Esophagus squamous epithelium (tissue), 4 donors: ENCODE measurements around the gene TSPYL1.

ENCODE experiments used
- CTCF ChIP-seq, 6 experiments: fragments of 450-650 bp in 4 of 6; fragments of 200-600 bp in 2 of 6; sonication (generic) in 2 of 6; IDR thresholded peaks; one replicate each; pipeline ENCODE4 v1.5.1; 2016 to 2019; ENCODE audit warnings: antibody characterized with exemption in 6 of 6, mild to moderate bottlenecking in 4 of 6, moderate library complexity in 4 of 6
- POLR2A ChIP-seq, 4 donors: fragments of 450-650 bp; IDR thresholded peaks; one replicate each; pipeline ENCODE4 v1.6.1; 2017; ENCODE audit warnings: antibody characterized with exemption in 4 of 4, mild to moderate bottlenecking in 4 of 4, moderate library complexity in 3 of 4

- TF ChIP-seq CTCF (IDR thresholded peaks at IDR 0.05) (no peak), POLR2A (IDR thresholded peaks at IDR 0.05) (no peak)
These were observed 14.5 kb downstream of the TSPYL1 start for GRCh38 chr6:116265041-116265829.
